ENCODE data around the gene SLC17A7.
A peak's percentile ranks its signal among the peaks of the same experiment; 100 is the strongest.

The SLC17A7 gene

DNA sequence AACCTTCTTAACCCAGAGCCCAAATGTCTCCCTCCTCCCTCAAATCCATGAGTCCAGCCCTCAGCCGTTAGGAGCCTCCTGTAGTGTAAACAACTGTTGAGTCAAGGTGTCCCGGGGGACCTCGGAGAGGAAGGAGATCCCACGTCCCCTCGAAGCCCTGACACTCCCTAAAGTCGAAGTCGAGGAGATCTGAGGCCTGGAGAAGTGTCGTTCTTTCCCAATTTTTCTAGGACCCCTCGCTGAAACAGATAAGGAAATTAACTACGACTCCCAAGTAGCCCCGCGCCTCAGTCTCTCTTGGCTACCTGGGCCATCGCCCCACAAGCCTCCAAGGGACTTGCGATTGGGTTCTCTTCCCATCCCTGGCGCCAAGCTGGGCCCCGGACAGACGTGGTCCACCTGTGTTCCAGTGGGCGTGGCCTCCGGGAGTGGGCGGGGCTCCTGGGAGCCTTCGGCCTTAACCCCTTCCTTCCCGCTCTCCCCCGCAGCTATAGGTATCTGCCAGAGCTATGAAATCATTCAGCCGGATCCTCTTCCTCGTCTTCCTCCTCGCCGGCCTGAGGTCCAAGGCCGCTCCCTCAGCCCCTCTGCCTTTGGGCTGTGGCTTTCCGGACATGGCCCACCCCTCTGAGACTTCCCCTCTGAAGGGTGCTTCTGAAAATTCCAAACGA, 15.3 kb downstream of the SLC17A7 start:
- no peak for DNase-seq

DNA sequence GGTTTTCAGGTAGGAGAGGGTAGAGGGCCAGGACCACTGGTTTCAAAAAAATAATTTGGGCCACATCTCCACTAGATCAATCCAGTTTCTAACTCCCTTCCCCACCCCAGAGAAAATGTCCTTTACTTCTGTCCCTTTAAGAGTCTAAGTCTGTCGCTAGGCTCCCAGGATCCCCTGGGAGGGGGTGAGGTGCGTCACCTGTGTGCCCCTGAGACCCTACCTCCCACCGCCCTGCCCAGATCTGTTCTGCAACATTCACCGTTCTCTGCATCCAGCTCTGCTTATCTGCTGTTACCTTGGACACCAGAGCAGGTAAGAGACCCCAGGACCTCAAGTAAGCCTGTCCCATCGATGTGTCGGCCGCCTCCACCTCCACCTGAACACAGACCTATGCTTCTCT, 16.1 kb downstream of the SLC17A7 start, which contains the start of gene GFY:
TSS of gene GFY (plus strand) at position 211 of the 400 bp plus-strand sequence. CDS start 1,043 bp downstream, outside the sequence.
- DNase-seq: no peak

DNA sequence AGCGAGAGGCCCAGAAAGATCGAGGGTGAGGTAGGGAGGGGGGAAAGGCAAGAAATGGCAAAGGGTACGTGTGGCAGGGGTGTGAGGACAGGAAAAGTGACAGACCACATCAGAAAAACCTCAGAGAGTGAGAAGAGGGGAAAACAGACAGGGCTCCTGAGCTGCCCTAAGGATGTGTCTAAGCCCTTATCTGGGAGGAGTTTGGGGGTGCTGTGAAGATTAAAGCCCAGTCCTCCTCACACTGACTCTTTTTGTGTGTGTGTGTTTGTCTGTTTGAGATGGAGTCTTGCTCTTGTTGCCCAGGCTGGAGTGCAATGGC, 17.4 kb downstream of the SLC17A7 start:
- no peak for DNase-seq

DNA sequence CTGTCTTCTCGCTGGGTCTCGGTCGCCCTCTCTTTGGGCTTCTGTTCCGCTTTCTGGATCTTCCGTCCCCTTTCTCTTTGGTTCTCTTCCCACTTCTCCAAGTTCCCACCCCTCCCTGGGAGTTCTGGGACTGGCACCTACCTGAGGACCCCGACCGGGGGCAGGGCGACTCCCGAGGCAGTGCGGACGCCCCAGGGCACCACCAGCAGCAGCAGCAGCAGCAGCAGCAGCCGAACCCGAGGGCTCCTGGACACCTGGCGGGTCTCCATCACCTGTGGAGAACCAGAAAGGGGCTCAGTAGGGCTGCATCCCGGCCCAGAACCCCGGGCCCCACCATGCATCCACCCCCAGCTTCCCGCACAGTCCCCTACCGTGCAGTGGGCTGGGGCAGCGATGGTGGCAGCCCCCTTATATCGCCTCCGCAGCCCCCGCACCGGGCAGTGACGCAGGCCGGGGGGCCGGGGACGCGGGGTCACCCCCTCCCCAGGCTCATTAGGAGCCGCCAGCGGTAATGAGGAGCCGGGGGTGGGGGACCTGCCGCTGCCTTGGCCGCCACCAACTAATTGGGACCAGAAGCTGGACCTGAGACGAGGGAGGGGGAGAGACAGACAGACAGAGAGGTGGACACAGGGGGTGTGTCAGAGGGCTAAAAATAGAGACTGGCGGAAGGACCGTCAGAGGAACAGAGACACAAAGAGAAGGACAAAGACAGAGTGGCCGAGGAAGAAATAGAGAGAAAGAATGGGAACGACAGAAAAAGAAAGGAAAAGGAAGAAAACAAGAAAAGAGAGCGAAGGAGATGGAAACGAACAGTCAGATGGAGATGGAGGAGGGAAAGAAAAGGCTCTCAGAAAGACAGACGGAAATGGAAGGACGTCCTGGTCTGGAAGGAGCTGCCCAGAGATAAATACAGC, 18.0 kb downstream of the SLC17A7 start, which contains the start of gene PTH2:
TSS of gene PTH2 (minus strand) at position 371 of the 914 bp plus-strand sequence. CDS start at position 269, 102 bp downstream.
- no peak for DNase-seq

- DNase-seq: no peak
These were observed 18.8 kb downstream of the SLC17A7 start for GRCh38 chr19:49422407-49423070.

GRCh38 chr19:49421878-49422202, 19.5 kb downstream of the SLC17A7 start:
- DNase-seq: no peak

DNA sequence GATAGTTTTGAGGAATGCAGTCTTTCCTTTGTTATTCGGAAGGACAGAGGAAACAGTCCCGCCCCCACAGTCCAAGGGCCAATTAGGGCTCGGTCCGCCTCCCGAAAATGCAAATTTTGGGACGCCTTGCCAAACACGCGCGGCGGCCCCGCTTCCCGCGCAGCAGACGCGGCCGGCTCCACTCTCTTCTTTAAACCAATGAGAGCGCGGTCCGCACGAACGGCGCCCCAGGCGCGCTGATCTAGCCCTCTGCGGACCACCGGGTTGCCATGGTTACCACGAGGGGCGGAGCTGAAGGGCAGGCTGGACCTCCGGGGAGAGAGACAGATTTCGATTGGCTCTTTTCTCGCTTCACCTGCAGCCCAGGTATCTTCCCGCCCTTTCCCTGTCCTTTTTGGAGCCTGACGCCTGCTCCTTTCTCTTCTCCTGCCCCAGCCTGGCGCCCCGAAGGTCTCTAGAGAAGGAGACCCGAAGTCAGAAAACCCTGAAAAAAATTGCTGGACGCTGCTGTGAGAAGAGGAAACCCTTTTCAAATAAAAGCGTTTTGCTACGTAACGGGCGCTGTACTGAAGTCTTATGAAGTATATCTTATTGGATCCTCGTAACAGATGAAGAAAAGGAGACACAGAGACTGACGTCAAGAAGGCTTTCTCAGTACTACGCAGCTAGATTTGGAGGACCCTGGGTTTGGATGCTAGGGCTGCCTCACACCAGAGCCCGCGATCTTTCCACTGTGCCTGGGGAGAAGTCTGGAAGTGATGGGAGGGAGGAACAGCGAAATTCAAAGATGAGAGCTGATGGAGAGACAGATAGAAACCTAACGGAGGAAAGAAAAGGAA, 20.1 kb downstream of the SLC17A7 start:
- no peak for DNase-seq

GRCh38 chr19:49420227-49420626, 21.1 kb downstream of the SLC17A7 start:
- no peak for DNase-seq

DNA sequence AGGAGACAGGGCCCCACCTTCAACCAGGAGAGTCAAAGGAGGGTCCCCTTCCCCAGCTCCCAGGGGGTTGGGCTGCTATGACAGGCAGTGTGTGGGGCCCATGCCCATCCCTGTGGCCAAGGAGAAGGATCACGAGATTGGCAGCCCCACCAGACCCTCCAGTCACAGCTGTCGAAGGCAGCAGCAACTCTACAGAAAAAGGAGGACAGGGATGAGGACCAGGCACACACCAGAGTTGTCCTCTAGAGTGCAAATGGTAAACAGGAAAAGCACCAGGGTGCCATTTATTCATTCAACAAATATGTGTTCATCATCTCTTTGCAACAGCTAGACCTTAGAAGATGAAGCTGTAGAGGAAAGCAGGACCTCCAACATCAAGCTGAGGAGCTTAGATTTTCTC, 22.2 kb downstream of the SLC17A7 start:
- DNase-seq: no peak

DNA sequence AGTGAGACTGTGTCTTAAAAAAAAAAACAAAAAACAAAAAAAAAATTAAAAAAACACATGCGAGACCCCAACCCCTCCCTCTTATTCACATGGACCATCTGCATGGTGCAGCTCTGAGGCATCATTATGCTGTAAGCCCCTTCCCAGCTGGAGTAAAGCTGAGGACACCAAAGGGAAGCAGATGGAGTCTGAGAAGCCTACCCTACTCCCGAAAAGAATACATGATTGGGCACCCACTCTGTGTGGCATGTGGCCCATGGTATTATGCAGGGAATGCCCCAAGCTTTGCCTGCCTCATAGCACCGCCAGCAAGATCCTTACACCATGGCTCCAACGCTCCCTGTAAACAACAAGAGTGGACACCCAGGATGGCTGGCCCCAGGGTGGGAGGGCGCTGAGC, 22.8 kb downstream of the SLC17A7 start:
- no peak for DNase-seq

DNA sequence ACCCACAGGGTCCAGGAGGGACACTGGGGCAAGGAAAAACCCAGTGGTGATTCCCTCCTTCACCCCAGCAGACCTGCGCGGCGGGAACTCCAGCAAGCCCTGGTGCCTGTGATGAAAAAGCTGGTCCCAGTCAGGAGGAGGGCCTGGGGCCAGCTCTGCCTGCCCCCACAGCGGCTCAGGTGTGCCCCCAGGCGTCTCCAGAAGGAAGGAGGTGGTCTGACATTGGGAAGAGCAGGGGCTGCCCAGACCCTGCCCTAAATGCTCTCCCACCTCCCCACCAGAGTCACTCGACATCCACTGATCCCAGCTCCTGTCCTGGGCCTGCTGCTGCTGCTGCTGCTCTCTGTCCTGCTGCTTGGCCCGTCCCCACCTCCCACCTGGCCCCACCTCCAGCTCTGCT, 24.2 kb downstream of the SLC17A7 start:
- DNase-seq: no peak

GRCh38 chr19:49415810-49416200, 25.5 kb downstream of the SLC17A7 start:
- no peak for DNase-seq

DNA sequence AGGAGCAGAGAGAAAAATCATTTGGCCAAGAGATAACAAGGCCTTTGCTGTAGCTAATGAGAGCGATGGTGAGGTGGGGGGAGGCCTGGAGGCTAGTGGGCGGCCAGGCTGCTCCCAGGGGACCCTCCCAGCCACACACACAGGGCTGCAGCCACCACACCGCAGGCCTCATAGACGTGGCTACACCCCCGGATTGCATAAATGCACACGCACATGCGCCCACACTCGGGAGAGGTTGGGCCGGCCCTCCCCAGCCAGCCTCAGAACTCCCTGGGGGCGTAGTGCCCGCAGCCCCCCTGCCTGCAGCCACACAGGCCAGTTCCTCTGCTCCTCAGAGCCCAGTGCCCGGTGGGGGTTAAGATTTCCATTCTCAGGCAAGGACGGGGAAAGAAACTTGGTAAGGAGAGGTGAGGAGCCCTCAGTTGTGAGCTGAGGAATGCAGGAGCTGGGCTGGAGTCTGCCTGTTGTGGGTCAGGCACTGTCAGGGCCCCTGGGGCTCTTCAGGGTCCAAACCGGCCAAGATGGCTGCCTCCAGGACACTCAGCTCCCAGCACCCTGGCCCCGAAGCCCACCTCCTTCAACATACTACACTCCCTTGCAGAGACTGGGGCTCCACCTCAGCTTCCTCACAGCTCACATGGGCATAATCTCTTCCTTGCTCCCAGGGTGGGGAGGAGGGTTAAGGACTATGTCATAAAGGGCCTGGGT, 26.1 kb downstream of the SLC17A7 start:
- no peak for DNase-seq

- no peak for DNase-seq
These were observed 27.1 kb downstream of the SLC17A7 start for GRCh38 chr19:49414256-49414655.

DNA sequence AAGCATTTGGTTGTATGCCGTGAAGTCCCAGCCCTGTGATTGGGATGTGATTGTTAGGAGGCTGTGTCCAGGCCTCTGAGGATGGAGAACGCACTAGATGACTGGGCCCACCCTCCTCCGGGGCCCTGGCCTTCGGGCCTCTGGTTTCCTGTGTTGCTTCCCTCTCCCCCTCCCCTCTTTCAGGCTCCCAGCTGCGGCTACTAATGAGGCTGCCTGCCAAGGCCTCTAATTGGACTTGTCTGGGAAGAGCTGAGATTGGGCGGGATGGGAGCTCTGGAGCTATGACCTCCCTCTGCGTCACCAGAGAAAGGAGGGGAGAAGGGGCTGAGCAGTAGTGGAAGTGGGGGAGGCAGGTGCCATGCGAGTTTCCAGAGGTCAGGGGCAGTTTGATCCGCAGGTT, 28.0 kb downstream of the SLC17A7 start:
- DNase-seq: peak; percentile 71

DNA sequence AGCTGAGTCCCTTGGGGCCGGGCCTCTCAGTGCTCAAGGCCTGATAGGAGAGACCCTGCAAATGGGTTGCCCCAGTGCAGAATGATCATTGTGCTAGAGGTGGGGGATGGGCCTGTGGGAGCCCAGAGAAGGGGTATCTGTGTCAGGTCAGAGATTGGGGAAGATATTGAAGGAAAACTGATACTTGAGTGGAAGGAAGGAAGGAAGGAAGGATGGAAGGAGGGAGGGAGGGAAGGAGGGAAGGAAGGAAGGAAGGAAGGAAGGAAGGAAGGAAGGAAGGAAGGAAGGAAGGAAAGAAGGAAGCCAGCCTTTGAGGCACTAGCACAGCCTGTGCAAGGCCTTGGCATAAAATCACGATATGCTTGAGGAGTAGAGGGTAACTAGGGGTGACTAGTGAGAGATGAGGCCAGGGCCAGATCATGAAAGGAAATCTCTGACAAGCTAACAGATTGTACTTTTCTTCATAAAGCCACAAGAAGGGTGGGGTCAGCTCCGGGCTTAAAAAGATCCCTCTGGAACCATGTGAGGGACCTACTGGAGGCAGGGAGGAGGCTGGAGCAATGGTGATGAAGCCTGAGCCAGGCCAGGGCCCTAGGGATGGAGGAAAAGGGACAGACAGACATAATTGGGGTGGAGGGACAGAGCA, 29.5 kb downstream of the SLC17A7 start:
- no peak for DNase-seq

- no peak for DNase-seq
These were observed 31.8 kb downstream of the SLC17A7 start for GRCh38 chr19:49409441-49410029.

- DNase-seq: no peak
These were observed 32.4 kb downstream of the SLC17A7 start for GRCh38 chr19:49408816-49409440.

- no peak for DNase-seq
These were observed 33.8 kb downstream of the SLC17A7 start for GRCh38 chr19:49407482-49408015.

GRCh38 chr19:49407079-49407478, 34.2 kb downstream of the SLC17A7 start:
- DNase-seq: no peak
